Left ventricle myocardium inferior (tissue), 1 donor: ENCODE results near the gene TOMM6. TPM values are rescaled to one million over a fixed set of nuclear protein-coding genes. Genes with fewer than 3 reads are reported as not detected.

Source experiments
- DNase-seq: peaks from one replicate; pipeline ENCODE4 v3.0.0-alpha.2; 2020
- H3K27ac ChIP-seq: fragments of 200-600 bp; replicated peaks from 2 replicates; pipeline ENCODE4 v1.8.0; 2021
- H3K27me3 ChIP-seq: fragments of 200-600 bp; 2 replicates; pipeline ENCODE4 v1.8.0; 2021; ENCODE audit warnings: low read depth
- H3K36me3 ChIP-seq: fragments of 200-600 bp; 2 replicates; pipeline ENCODE4 v1.8.0; 2021
- H3K4me1 ChIP-seq: fragments of 200-600 bp; 2 replicates; pipeline ENCODE4 v1.8.0; 2021
- H3K4me3 ChIP-seq: fragments of 200-600 bp; 2 replicates; pipeline ENCODE4 v1.8.0; 2021; ENCODE audit warnings: mild to moderate bottlenecking, moderate library complexity
- H3K9me3 ChIP-seq: fragments of 200-600 bp; replicated peaks from 2 replicates; pipeline ENCODE4 v1.8.0; 2021
- CTCF ChIP-seq: fragments of 200-600 bp; IDR thresholded peaks from 2 replicates; pipeline ENCODE4 v1.8.0; 2021; ENCODE audit warnings: antibody characterized with exemption, mild to moderate bottlenecking, borderline replicate concordance
- intact Hi-C: fragments of 100-400 bp; cut with micrococcal nuclease; formaldehyde crosslinking; loops from one replicate; pipeline ENCODE4 v1.11.0; 2022
- total RNA-seq: library from RNA; stranded (reverse); fragmentation: NEBNext Ultra II Directional; extraction: Animal tissue kit (Norgen Biotek cat#: 25700); gene quantifications from one replicate; pipeline ENCODE4 v1.2.1, GENCODE V29; 2021
- donor health status: DM: no; HTN: yes; CAD: no; lungs with severe emphysema.

Gene TOMM6
- total RNA-seq, 1 donor from 2014 or later: 177 TPM

- no peaks in the 10 kb centered on the region for H3K27me3 ChIP-seq
- H3K36me3 ChIP-seq: no peaks in the 10 kb centered on the region
- no peak overlapping the region for H3K4me3 ChIP-seq
- no peaks in the 10 kb centered on the region for H3K4me1 ChIP-seq
- no peaks in the 10 kb centered on the region for H3K9me3 ChIP-seq
- intact Hi-C loops: no loop called here
- TF ChIP-seq CTCF: no peak
- no peak overlapping the region for H3K27ac ChIP-seq
- DNase-seq: no peak
These were observed 43.9 kb upstream of the TOMM6 start for GRCh38 chr6:41743406-41744235.

- H3K36me3 ChIP-seq: no peaks in the 10 kb centered on the region
- H3K4me3 ChIP-seq: no peak overlapping the region
- no peak for TF ChIP-seq CTCF
- intact Hi-C loops: no loop called here
- no peak for DNase-seq
- H3K27ac ChIP-seq: no peak overlapping the region
- no peaks in the 10 kb centered on the region for H3K4me1 ChIP-seq
- H3K9me3 ChIP-seq: no peaks in the 10 kb centered on the region
- H3K27me3 ChIP-seq: no peaks in the 10 kb centered on the region
These were observed 43.2 kb upstream of the TOMM6 start for GRCh38 chr6:41744236-41744787.

GRCh38 chr6:41746107-41746506 is 41.4 kb upstream of the TOMM6 start:
- Histone ChIP-seq H3K27me3 (no peaks in the 10 kb centered on the region), H3K4me1 (no peaks in the 10 kb centered on the region), H3K27ac (no peak overlapping the region), H3K4me3 (no peak overlapping the region), H3K9me3 (no peaks in the 10 kb centered on the region), H3K36me3 (no peaks in the 10 kb centered on the region)
- TF ChIP-seq CTCF: no peak
- intact Hi-C loops: no loop called here
- no peak for DNase-seq

GRCh38 chr6:41747256-41748101 is 40.0 kb upstream of the TOMM6 start, which contains the start of gene PGC:
TSS of gene PGC (minus strand) at chr6:41747397. CDS start at chr6:41747334, 63 bp downstream.
- H3K27ac ChIP-seq: no peak within 1 kb of the TSS
- no peaks in the 10 kb centered on the region for H3K36me3 ChIP-seq
- intact Hi-C loops: no loop called here
- no peak for DNase-seq
- H3K4me1 ChIP-seq: no peaks in the 10 kb centered on the region
- no peaks in the 10 kb centered on the region for H3K9me3 ChIP-seq
- H3K27me3 ChIP-seq: no peaks in the 10 kb centered on the region
- H3K4me3 ChIP-seq: no peak within 1 kb of the TSS
- TF ChIP-seq CTCF: no peak

- no peaks in the 10 kb centered on the region for H3K36me3 ChIP-seq
- H3K27ac ChIP-seq: no peak overlapping the region
- H3K9me3 ChIP-seq: no peaks in the 10 kb centered on the region
- TF ChIP-seq CTCF: no peak
- no peak overlapping the region for H3K4me3 ChIP-seq
- intact Hi-C loops: no loop called here
- no peaks in the 10 kb centered on the region for H3K27me3 ChIP-seq
- no peaks in the 10 kb centered on the region for H3K4me1 ChIP-seq
- DNase-seq: no peak
These were observed 39.4 kb upstream of the TOMM6 start for GRCh38 chr6:41748102-41748477.
